Non-pigmented ciliary epithelial cell (primary cell): ENCODE results near the gene MCF2L2.
"Not testable (repeated sequence)": the region's sequence is repeated elsewhere in the genome, so short reads cannot be mapped to it uniquely, and the experiment has no call there.

Source experiments
- DNase-seq: peaks from one replicate; pipeline ENCODE4 v3.0.0-alpha.2; 2010; ENCODE audit warnings: low read depth

Gene MCF2L2

GRCh38 chr3:183428447-183429211 lies at the start of gene MCF2L2:
Gene MCF2L2, minus strand, starts transcription at chr3:183428619. Its CDS starts 642 bp downstream, at chr3:183427977.
- no peak for DNase-seq

GRCh38 chr3:183477801-183478456 lies 49.5 kb upstream of the MCF2L2 start:
- DNase-seq: no peak

GRCh38 chr3:183475764-183476162 lies 47.3 kb upstream of the MCF2L2 start:
- not testable (repeated sequence) for DNase-seq

- no peak for DNase-seq
These were observed 46.8 kb upstream of the MCF2L2 start for GRCh38 chr3:183475016-183475763.

GRCh38 chr3:183473969-183474368 lies 45.5 kb upstream of the MCF2L2 start:
- DNase-seq: no peak

- DNase-seq: no peak
These were observed 43.7 kb upstream of the MCF2L2 start for GRCh38 chr3:183472155-183472554.

GRCh38 chr3:183468424-183468823 lies 40.0 kb upstream of the MCF2L2 start:
- DNase-seq: no peak

- DNase-seq: no peak
These were observed 38.2 kb upstream of the MCF2L2 start for GRCh38 chr3:183466575-183466974.

GRCh38 chr3:183465710-183466109 lies 37.3 kb upstream of the MCF2L2 start:
- DNase-seq: not testable (repeated sequence)

GRCh38 chr3:183464480-183464879 lies 36.1 kb upstream of the MCF2L2 start:
- DNase-seq: no peak

- DNase-seq: no peak
These were observed 31.9 kb upstream of the MCF2L2 start for GRCh38 chr3:183460081-183461055.

- DNase-seq: no peak
These were observed 26.7 kb upstream of the MCF2L2 start for GRCh38 chr3:183455089-183455488.

- no peak for DNase-seq
These were observed 25.6 kb upstream of the MCF2L2 start for GRCh38 chr3:183454064-183454463.

GRCh38 chr3:183449791-183450190 lies 21.4 kb upstream of the MCF2L2 start:
- no peak for DNase-seq

- DNase-seq: no peak
These were observed 21.0 kb upstream of the MCF2L2 start for GRCh38 chr3:183449391-183449790.

GRCh38 chr3:183448369-183449128 lies 20.1 kb upstream of the MCF2L2 start:
- DNase-seq: no peak

GRCh38 chr3:183447206-183448001 lies 19.0 kb upstream of the MCF2L2 start:
- DNase-seq: peak; percentile 40

GRCh38 chr3:183446838-183447205 lies 18.4 kb upstream of the MCF2L2 start:
- no peak for DNase-seq

- no peak for DNase-seq
These were observed 16.3 kb upstream of the MCF2L2 start for GRCh38 chr3:183444748-183445147.
